ENCODE results near the gene CALHM6.

The CALHM6 gene

DNA sequence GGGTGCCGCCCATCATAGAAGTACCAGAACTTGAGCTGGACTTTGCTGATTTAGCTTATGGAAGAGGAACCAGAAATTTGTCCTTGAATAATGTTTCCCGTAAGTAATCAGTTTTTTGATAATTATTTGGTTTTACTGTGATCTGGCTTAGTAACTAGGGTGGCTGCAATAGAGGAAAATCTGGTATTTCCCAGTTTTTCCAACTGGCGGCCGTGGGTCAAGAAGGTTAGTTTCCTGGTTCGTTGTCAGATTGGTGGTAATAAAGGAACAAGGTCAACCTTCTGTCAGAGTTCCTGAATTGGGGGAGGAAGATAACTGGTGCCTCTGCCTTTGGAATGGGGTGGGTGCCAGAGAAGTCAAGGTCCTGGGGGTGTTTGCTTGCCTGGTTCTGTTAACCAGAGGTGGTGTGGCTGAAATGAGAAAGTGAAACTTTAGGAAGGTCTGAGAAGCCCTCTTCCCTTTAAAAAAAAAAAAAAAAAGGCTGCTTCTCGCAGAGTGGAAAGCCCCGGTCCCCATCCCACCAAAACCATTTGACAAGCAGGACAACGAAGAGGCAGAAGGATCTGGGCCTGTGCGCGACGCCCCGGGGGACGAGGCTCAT is at the start of gene CALHM6:
TSS of gene CALHM6 (plus strand) at position 45 of the 601 bp plus-strand sequence. CDS start at position 600, 555 bp downstream.
- no peak for DNase-seq (ENCODE audit: low read depth in 3 of 3, low spot score in 1 of 3)

GRCh38 chr6:116412270-116412669 is 48.9 kb upstream of the CALHM6 start:
- no peak for DNase-seq (ENCODE audit: low read depth in 3 of 3, low spot score in 1 of 3)

GRCh38 chr6:116413357-116413756 is 47.8 kb upstream of the CALHM6 start:
- no peak for DNase-seq (ENCODE audit: low read depth in 3 of 3, low spot score in 1 of 3)

DNA sequence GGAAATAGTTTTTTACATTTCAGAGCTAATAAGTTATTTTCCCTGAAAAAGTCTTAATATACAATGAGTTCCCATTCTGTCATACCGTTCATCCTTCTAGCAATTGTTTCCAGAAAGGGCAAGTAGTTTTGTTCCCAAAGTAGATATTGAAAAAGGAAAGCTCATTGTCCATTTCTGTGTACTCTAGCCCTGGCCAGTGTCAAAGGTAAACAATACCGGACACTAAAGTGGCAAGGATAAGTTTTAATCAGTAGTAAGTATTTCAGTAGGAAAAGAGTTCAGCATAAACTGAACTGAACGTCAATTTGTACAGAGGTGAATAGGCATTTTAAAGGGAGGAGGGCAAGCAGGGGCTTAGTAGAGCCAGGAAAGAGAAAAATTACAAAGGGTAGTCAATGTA is 43.5 kb upstream of the CALHM6 start:
- no peak for DNase-seq (ENCODE audit: low read depth in 3 of 3, low spot score in 1 of 3)

- no peak for DNase-seq (ENCODE audit: low read depth in 3 of 3, low spot score in 1 of 3)
These were observed 41.9 kb upstream of the CALHM6 start for GRCh38 chr6:116419069-116419786.

DNA sequence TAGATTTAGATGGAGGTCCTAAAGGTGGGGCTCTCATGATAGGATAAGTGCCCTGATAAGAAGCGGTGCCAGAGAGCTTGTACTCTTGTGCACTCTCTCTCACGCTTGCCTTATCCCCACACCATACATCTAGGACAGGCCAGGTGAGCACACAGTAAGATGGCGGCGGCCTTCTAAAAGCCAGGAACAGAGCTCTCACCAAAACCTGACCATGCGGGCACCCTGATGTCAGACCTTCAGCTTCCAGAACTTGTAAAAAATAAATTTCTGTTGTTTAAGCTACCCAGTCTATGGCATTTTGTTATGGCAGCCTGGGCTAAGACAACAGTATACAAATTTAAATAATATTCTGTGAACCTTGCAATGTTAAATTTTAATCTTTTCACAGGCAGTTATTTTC is 40.8 kb upstream of the CALHM6 start:
- DNase-seq (ENCODE audit: low read depth in 3 of 3, low spot score in 1 of 3) = no peak

DNA sequence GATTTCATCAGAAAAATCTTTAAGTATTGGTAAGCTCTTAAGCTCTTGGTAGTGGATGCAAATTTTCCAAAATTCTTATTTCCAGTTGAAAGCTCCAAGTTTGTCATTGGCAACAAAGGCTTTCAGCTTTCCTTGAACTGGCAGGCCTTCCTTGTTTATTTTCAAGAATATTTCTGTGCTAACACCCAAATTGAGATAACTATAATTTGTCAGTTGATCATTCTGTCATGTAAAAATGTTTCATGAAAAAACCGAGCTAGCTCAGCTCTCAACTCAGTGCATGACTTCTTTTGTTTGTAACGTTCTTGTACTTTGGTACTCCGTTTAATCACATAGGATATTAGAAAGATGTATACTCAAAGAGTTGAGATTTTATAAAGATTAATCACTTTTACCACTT is 38.9 kb upstream of the CALHM6 start:
- no peak for DNase-seq (ENCODE audit: low read depth in 3 of 3, low spot score in 1 of 3)

- no peak for DNase-seq (ENCODE audit: low read depth in 3 of 3, low spot score in 1 of 3)
These were observed 37.2 kb upstream of the CALHM6 start for GRCh38 chr6:116424001-116424400.

DNA sequence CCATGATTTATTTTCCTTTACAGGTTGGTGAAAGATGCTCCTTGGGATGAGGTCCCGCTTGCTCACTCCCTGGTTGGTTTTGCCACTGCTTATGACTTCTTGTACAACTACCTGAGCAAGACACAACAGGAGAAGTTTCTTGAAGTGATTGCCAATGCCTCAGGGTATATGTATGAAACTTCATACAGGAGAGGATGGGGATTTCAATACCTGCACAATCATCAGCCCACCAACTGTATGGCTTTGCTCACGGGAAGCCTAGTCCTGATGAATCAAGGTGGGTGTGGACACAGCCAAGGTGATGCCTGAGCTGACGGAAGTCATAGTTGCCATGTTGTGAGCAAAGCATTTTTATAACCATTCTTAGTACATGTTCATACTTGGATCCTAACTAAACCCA is 34.6 kb upstream of the CALHM6 start:
- no peak for DNase-seq (ENCODE audit: low read depth in 3 of 3, low spot score in 1 of 3)

DNA sequence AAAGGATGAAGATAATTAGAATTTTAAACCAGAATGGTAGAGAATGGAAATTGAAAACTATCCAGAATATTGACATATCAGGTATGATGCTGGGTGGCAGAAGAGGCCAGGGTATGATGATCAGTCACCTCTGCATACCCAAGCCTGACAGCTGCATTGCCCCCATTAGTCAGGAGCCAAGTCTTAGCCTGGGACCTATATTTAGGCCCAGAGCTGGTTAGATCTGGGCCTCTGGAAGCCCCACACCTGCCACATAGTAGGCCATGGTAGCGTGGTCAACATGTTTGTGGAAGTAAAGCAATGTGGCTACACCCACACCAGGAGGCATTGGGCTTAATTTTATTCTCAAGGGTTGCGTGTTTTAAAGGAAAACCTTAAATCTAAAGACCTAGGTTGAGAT is 32.1 kb upstream of the CALHM6 start:
- no peak for DNase-seq (ENCODE audit: low read depth in 3 of 3, low spot score in 1 of 3)

- no peak for DNase-seq (ENCODE audit: low read depth in 3 of 3, low spot score in 1 of 3)
These were observed 30.3 kb upstream of the CALHM6 start for GRCh38 chr6:116430860-116431259.

GRCh38 chr6:116431964-116432595 is 29.1 kb upstream of the CALHM6 start:
- DNase-seq (ENCODE audit: low read depth in 3 of 3, low spot score in 1 of 3) = no peak

- DNase-seq (ENCODE audit: low read depth in 3 of 3, low spot score in 1 of 3) = no peak
These were observed 27.9 kb upstream of the CALHM6 start for GRCh38 chr6:116433206-116433712.

- no peak for DNase-seq (ENCODE audit: low read depth in 3 of 3, low spot score in 1 of 3)
These were observed 27.0 kb upstream of the CALHM6 start for GRCh38 chr6:116434056-116434725.

GRCh38 chr6:116436586-116436985 is 24.6 kb upstream of the CALHM6 start:
- DNase-seq (ENCODE audit: low read depth in 3 of 3, low spot score in 1 of 3) = no peak

- DNase-seq (ENCODE audit: low read depth in 3 of 3, low spot score in 1 of 3) = no peak
These were observed 23.5 kb upstream of the CALHM6 start for GRCh38 chr6:116437656-116438055.

- DNase-seq (ENCODE audit: low read depth in 3 of 3, low spot score in 1 of 3) = no peak
These were observed 22.4 kb upstream of the CALHM6 start for GRCh38 chr6:116438590-116439448.

GRCh38 chr6:116439522-116440051 is 21.6 kb upstream of the CALHM6 start:
- no peak for DNase-seq (ENCODE audit: low read depth in 3 of 3, low spot score in 1 of 3)

DNA sequence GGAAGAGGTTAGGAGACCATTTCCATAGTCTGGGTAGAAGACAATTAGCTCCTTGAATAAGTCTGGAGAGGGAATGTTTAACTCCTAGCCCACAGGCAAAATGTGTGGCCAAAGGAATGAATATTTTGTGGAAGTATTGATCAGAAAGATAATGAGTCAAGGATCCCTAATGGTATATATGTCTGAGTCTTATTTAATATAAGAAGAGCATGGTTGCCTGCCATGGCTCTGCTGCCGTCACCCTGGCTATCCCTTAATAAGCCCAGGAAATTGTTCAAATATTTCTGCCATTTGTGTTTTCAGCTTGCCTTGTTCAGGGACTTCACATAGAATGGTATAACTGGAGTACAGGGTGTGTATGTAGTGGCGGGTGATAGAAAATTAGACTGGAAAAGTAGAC is 18.1 kb upstream of the CALHM6 start:
- DNase-seq (ENCODE audit: low read depth in 3 of 3, low spot score in 1 of 3) = no peak

DNA sequence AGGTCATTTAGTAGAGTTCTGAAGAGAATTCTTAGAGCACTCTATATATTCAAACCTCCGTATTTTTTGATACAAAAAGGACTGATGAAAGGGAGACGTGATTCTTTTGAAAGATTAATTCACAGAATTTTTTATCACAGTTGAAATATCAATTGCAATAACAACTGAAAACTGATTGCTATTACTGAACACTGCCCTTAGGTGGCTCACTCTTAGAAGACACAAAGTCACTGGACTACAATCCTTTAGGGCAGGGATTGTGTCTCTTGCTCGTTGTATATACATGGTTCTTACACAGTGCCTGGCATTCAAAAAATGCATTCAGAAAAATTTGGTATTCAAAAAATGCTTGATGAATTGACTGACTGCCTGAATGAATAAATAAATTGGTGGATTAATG is 17.1 kb upstream of the CALHM6 start:
- DNase-seq (ENCODE audit: low read depth in 3 of 3, low spot score in 1 of 3) = no peak

GRCh38 chr6:116444575-116444974 is 16.6 kb upstream of the CALHM6 start:
- no peak for DNase-seq (ENCODE audit: low read depth in 3 of 3, low spot score in 1 of 3)

Data from stimulated activated CD4-positive, alpha-beta T cell treated with anti-CD3 and anti-CD28 coated beads, TNF-alpha, amount 100 ng/mL, for 1 hour (primary cell).